Measurements from ENCODE around the gene ZC3H8. TPM values are rescaled to one million over a fixed set of nuclear protein-coding genes. Genes with fewer than 3 reads are reported as not detected.
"Not testable (repeated sequence)": the region's sequence is repeated elsewhere in the genome, so short reads cannot be mapped to it uniquely, and the experiment has no call there.

The ZC3H8 gene
- total and polyA plus RNA-seq, 4 experiments from 2014 or later = 8.4 to 18.9 (median 17.6) TPM

GRCh38 chr2:112293636-112294401 is 39.0 kb upstream of the ZC3H8 start:
- no peaks in the 10 kb centered on the region for H3K36me3 ChIP-seq (ENCODE audit: insufficient read depth, low read length)
- H3K4me1 Mint-ChIP-seq = peaks cover 6 to 19% (median 14%) of the 10 kb centered on the region in 4 donors
- no peak for DNase-seq
- ChIA-PET POLR2A (ENCODE audit: partially characterized antibody) (no interaction called here), CTCF (ENCODE audit: partially characterized antibody) (interaction anchor here (2.1 kb wide), 1 partner anchor 16 kb away, joined by 5 read pairs; no protein-coding TSS in a partner anchor)
- H3K27ac ChIP-seq (ENCODE audit: low read depth, low read length) = no peak overlapping the region
- H3K9me3 Mint-ChIP-seq = no peaks in the 10 kb centered on the region
- no peak overlapping the region for H3K4me3 Mint-ChIP-seq
- H3K9me3 ChIP-seq (ENCODE audit: control insufficient read depth in 1 of 2, low read length in 2 of 2) = no peaks in the 10 kb centered on the region
- H3K27me3 ChIP-seq (ENCODE audit: insufficient read depth, low read length) = no peaks in the 10 kb centered on the region
- H3K4me3 ChIP-seq (ENCODE audit: low read length in 2 of 2) = no peak overlapping the region
- H3K27ac Mint-ChIP-seq = no peak overlapping the region
- H3K36me3 Mint-ChIP-seq = peaks cover 0 to 1% of the 10 kb centered on the region in 2 donors
- intact Hi-C loops (cut with micrococcal nuclease) = no loop called here
- no peaks in the 10 kb centered on the region for H3K4me1 ChIP-seq (ENCODE audit: insufficient read depth, low read length)
- H3K27me3 Mint-ChIP-seq = no peaks in the 10 kb centered on the region

GRCh38 chr2:112290648-112291047 is 35.8 kb upstream of the ZC3H8 start:
- no peak overlapping the region for H3K27ac Mint-ChIP-seq
- peaks cover 0 to 1% of the 10 kb centered on the region in 2 donors for H3K36me3 Mint-ChIP-seq
- Histone ChIP-seq H3K27me3 (ENCODE audit: insufficient read depth, low read length) (no peaks in the 10 kb centered on the region), H3K4me1 (ENCODE audit: insufficient read depth, low read length) (no peaks in the 10 kb centered on the region), H3K27ac (ENCODE audit: low read depth, low read length) (no peak overlapping the region), H3K36me3 (ENCODE audit: insufficient read depth, low read length) (no peaks in the 10 kb centered on the region), H3K4me3 (ENCODE audit: low read length in 2 of 2) (no peak overlapping the region), H3K9me3 (ENCODE audit: control insufficient read depth in 1 of 2, low read length in 2 of 2) (no peaks in the 10 kb centered on the region)
- H3K27me3 Mint-ChIP-seq = no peaks in the 10 kb centered on the region
- H3K9me3 Mint-ChIP-seq = no peaks in the 10 kb centered on the region
- ChIA-PET CTCF (ENCODE audit: partially characterized antibody) (no interaction called here), POLR2A (ENCODE audit: partially characterized antibody) (interaction anchor here (0.6 kb wide), 1 partner anchor 102 kb away, joined by 4 read pairs; no protein-coding TSS in a partner anchor)
- peaks cover 5 to 13% (median 11%) of the 10 kb centered on the region in 4 donors for H3K4me1 Mint-ChIP-seq
- H3K4me3 Mint-ChIP-seq = no peak overlapping the region
- DNase-seq = no peak
- intact Hi-C loops (cut with micrococcal nuclease) = no loop called here

- no peak overlapping the region for H3K27ac ChIP-seq (ENCODE audit: low read depth, low read length)
- intact Hi-C loops (cut with micrococcal nuclease) = no loop called here
- no peaks in the 10 kb centered on the region for H3K9me3 Mint-ChIP-seq
- peaks cover 0 to 1% of the 10 kb centered on the region in 2 donors for H3K36me3 Mint-ChIP-seq
- no peak for DNase-seq
- no peaks in the 10 kb centered on the region for H3K27me3 ChIP-seq (ENCODE audit: insufficient read depth, low read length)
- no peaks in the 10 kb centered on the region for H3K9me3 ChIP-seq (ENCODE audit: control insufficient read depth in 1 of 2, low read length in 2 of 2)
- no peaks in the 10 kb centered on the region for H3K27me3 Mint-ChIP-seq
- peaks cover 5 to 13% (median 11%) of the 10 kb centered on the region in 4 donors for H3K4me1 Mint-ChIP-seq
- H3K4me1 ChIP-seq (ENCODE audit: insufficient read depth, low read length) = no peaks in the 10 kb centered on the region
- H3K4me3 Mint-ChIP-seq = no peak overlapping the region
- ChIA-PET CTCF (ENCODE audit: partially characterized antibody) (no interaction called here), POLR2A (ENCODE audit: partially characterized antibody) (interaction anchor here (1.0 kb wide), 1 partner anchor 15 kb away, joined by 3 read pairs; no protein-coding TSS in a partner anchor)
- no peak overlapping the region for H3K4me3 ChIP-seq (ENCODE audit: low read length in 2 of 2)
- H3K36me3 ChIP-seq (ENCODE audit: insufficient read depth, low read length) = no peaks in the 10 kb centered on the region
- H3K27ac Mint-ChIP-seq = no peak overlapping the region
Observed at GRCh38 chr2:112290088-112290487, 35.2 kb upstream of the ZC3H8 start.

- H3K4me3 Mint-ChIP-seq; H3K27ac ChIP-seq (ENCODE audit: low read depth, low read length); H3K9me3 ChIP-seq (ENCODE audit: control insufficient read depth in 1 of 2, low read length in 2 of 2); H3K36me3 ChIP-seq (ENCODE audit: insufficient read depth, low read length); CTCF ChIA-PET (ENCODE audit: partially characterized antibody); H3K27ac Mint-ChIP-seq; intact Hi-C loops (cut with micrococcal nuclease); H3K4me3 ChIP-seq (ENCODE audit: low read length in 2 of 2); H3K27me3 ChIP-seq (ENCODE audit: insufficient read depth, low read length); POLR2A ChIA-PET (ENCODE audit: partially characterized antibody); H3K36me3 Mint-ChIP-seq; H3K27me3 Mint-ChIP-seq; H3K9me3 Mint-ChIP-seq; DNase-seq: not testable (repeated sequence)
- peaks cover 18 to 42% (median 29%) of the 10 kb centered on the region in 4 donors for H3K4me1 Mint-ChIP-seq
- H3K4me1 ChIP-seq (ENCODE audit: insufficient read depth, low read length) = peaks cover 13% of the 10 kb centered on the region
Observed at GRCh38 chr2:112283535-112283934, 28.7 kb upstream of the ZC3H8 start.

- DNase-seq; H3K4me3 Mint-ChIP-seq; CTCF ChIA-PET (ENCODE audit: partially characterized antibody); H3K27ac Mint-ChIP-seq; intact Hi-C loops (cut with micrococcal nuclease); H3K27me3 ChIP-seq (ENCODE audit: insufficient read depth, low read length); H3K36me3 ChIP-seq (ENCODE audit: insufficient read depth, low read length); POLR2A ChIA-PET (ENCODE audit: partially characterized antibody); H3K4me3 ChIP-seq (ENCODE audit: low read length in 2 of 2); H3K27ac ChIP-seq (ENCODE audit: low read depth, low read length); H3K9me3 ChIP-seq (ENCODE audit: control insufficient read depth in 1 of 2, low read length in 2 of 2); H3K9me3 Mint-ChIP-seq; H3K27me3 Mint-ChIP-seq; H3K36me3 Mint-ChIP-seq: not testable (repeated sequence)
- peaks cover 24 to 53% (median 35%) of the 10 kb centered on the region in 4 donors for H3K4me1 Mint-ChIP-seq
- peaks cover 25% of the 10 kb centered on the region for H3K4me1 ChIP-seq (ENCODE audit: insufficient read depth, low read length)
Observed at GRCh38 chr2:112282066-112282465, 27.2 kb upstream of the ZC3H8 start.

GRCh38 chr2:112277596-112278220 is 22.9 kb upstream of the ZC3H8 start:
- peaks cover 0 to 10% of the 10 kb centered on the region in 2 donors for H3K36me3 Mint-ChIP-seq
- Histone ChIP-seq H3K27ac (ENCODE audit: low read depth, low read length) (no peak overlapping the region), H3K27me3 (ENCODE audit: insufficient read depth, low read length) (no peaks in the 10 kb centered on the region), H3K9me3 (ENCODE audit: control insufficient read depth in 1 of 2, low read length in 2 of 2) (no peaks in the 10 kb centered on the region), H3K4me1 (ENCODE audit: insufficient read depth, low read length) (peaks cover 34% of the 10 kb centered on the region), H3K4me3 (ENCODE audit: low read length in 2 of 2) (no peak overlapping the region), H3K36me3 (ENCODE audit: insufficient read depth, low read length) (no peaks in the 10 kb centered on the region)
- no peaks in the 10 kb centered on the region for H3K27me3 Mint-ChIP-seq
- intact Hi-C loops (cut with micrococcal nuclease) = loop anchor here (5.0 kb wide), 1 partner anchor 395 kb away; the partner anchor contains the start of gene ANAPC1
- DNase-seq = peak in 4 of 5 donors; percentile 19 to 36 (median 30)
- no peaks in the 10 kb centered on the region for H3K9me3 Mint-ChIP-seq
- ChIA-PET CTCF (ENCODE audit: partially characterized antibody) (interaction anchor here (0.7 to 1.8 kb wide), 5 partner anchors 18 to 156 kb away, joined by 3 to 11 read pairs (median 4); no protein-coding TSS in a partner anchor), POLR2A (ENCODE audit: partially characterized antibody) (interaction anchor here (0.6 to 2.0 kb wide), 5 partner anchors 23 to 1308 kb away, joined by 3 to 9 read pairs (median 5); partner anchors contain the start of gene ZC3H8)
- peak overlapping the region in 6 of 8 donors; percentile 55 to 87 (median 62) for H3K4me3 Mint-ChIP-seq
- H3K27ac Mint-ChIP-seq = peak overlapping the region; percentile 12 to 100 (median 62)
- H3K4me1 Mint-ChIP-seq = peaks cover 22 to 64% (median 35%) of the 10 kb centered on the region in 4 donors

GRCh38 chr2:112276954-112277353 is 22.1 kb upstream of the ZC3H8 start:
- no peak for DNase-seq
- peak overlapping the region; percentile 59 to 95 (median 86) for H3K4me3 Mint-ChIP-seq
- Histone ChIP-seq H3K27me3 (ENCODE audit: insufficient read depth, low read length) (no peaks in the 10 kb centered on the region), H3K9me3 (ENCODE audit: control insufficient read depth in 1 of 2, low read length in 2 of 2) (no peaks in the 10 kb centered on the region), H3K4me1 (ENCODE audit: insufficient read depth, low read length) (peaks cover 28% of the 10 kb centered on the region), H3K27ac (ENCODE audit: low read depth, low read length) (no peak overlapping the region), H3K36me3 (ENCODE audit: insufficient read depth, low read length) (no peaks in the 10 kb centered on the region), H3K4me3 (ENCODE audit: low read length in 2 of 2) (no peak overlapping the region)
- ChIA-PET POLR2A (ENCODE audit: partially characterized antibody) (interaction anchor here (0.6 to 2.0 kb wide), 5 partner anchors 23 to 1308 kb away, joined by 3 to 9 read pairs (median 4); partner anchors contain the start of gene ZC3H8), CTCF (ENCODE audit: partially characterized antibody) (interaction anchor here (0.7 to 1.8 kb wide), 4 partner anchors 17 to 155 kb away, joined by 3 to 11 read pairs (median 4); no protein-coding TSS in a partner anchor)
- peak overlapping the region in 6 of 7 donors; percentile 89 to 100 (median 94) for H3K27ac Mint-ChIP-seq
- no peaks in the 10 kb centered on the region for H3K9me3 Mint-ChIP-seq
- peaks cover 0 to 10% of the 10 kb centered on the region in 2 donors for H3K36me3 Mint-ChIP-seq
- peaks cover 22 to 58% (median 31%) of the 10 kb centered on the region in 4 donors for H3K4me1 Mint-ChIP-seq
- intact Hi-C loops (cut with micrococcal nuclease) = loop anchor here (1.0 to 5.0 kb wide), 3 partner anchors 23 to 395 kb away; partner anchors contain the start of genes ANAPC1 and TMEM87B
- no peaks in the 10 kb centered on the region for H3K27me3 Mint-ChIP-seq
